Activated CD8-positive, alpha-beta memory T cell treated with anti-CD3 and anti-CD28 coated beads, Interleukin-2, amount 50 U/mL, for 1 hour (primary cell): ENCODE data around the gene FLT3.
"Not testable (repeated sequence)": the region's sequence is repeated elsewhere in the genome, so short reads cannot be mapped to it uniquely, and the experiment has no call there.

Experiments used
- DNase-seq: peaks from one replicate; pipeline ENCODE4 v3.0.0-alpha.2; 2020; ENCODE audit errors: extremely low read depth

Gene FLT3

DNA sequence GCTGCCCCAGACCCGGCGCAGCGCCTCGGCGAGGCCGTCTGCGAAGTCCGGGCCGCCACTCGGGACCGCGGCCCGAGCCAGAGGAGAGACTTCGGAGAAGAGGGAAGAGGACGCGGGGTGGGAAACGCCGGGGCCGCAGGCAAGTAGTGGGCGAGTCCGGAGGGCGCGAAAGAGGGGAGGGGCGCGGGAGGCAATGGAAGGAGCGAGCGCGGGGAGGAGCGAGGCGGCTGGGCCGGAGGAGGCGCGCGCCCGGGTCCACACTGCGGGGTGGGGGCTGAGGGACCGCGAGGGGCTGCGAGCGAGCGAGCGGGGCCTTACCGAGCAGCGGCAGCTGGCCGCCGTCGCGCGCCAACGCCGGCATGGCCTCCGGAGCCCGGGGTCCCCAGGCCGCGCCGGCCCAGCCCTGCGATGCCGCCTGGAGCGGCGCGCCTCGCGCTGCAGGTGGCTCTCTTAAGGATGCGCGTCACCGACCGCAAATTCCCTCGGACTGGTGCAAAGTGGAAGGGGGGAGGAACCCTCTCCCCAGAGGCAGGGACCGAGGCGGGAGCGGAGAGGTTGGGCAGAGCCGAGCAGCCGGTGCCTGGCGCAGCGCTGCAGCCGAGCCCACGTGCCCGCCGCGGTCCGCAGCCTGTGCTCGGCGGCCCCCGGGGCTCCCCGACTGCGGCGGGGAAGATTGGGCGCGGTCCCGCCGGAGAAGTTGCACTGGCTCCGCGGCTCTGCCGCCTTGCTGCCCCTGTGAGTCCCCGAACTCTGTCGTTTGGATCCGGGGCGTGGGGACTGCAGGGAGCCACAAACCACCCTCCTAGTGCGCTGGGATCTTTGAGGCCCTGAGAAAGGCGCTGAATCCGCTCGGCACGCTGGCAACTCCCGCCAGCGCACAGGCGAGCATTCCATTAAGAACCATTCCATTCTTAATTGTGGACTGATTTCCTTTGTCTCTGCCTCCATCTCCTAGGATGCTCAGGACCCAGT lies at the start of gene FLT3:
FLT3 (minus strand) TSS at position 427 of the 972 bp plus-strand sequence; CDS start at position 361, 66 bp downstream.
- DNase-seq: no peak

DNA sequence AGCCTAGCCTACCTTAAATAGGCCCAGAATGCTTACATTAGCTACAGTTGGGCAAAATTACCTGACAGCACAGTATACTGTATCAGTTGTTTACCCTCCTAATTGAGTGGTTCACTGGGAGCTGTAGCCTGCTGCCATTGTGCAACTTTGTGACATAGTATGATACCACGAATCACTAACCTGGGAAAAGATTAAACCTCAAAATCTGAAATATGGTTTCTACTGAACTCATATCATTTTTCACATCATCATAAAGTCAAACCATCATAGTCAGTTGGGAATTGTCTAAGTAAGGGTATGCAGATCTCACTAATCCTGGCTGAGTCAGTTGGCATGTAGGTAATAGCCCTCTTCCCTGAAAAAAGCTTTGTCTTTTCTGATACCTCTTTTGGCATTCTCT lies 47.1 kb upstream of the FLT3 start:
- DNase-seq: no peak

DNA sequence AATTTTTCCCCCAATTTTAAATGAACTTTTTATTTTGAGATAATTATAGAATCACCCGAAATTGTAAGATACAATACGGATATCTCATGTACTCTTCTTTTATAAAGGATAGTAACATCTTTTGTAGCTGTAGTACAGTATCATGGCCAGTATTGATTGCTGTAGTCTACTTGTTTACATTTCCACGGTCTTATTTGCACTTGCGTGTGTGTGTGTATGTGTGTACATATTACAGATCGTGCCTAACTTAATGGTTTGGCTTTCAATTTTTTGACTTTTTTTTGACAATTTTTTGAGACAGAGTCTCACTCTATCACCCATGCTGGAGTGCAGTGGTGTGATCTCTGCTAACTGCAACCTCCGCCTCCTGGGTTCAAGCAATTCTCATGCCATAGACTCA lies 44.7 kb upstream of the FLT3 start:
- no peak for DNase-seq

DNA sequence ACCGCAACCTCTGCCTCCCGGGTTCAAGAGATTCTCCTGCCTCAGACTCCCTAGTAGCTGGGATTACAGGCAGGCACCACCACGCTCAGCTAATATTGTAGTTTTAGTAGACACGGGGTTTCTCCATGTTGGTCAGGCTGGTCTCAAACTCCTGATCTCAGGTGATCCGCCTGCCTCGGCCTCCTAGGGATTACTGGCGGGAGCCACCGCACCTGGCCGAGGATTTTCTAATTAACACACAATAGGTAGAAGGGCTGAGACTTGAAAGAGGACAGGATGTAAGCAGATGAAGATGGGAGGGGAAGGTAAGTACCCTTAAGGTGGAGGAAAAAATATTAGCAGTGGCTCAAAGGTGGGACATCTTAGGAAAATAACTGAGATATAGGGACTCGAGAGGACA lies 41.2 kb upstream of the FLT3 start:
- DNase-seq: not testable (repeated sequence)

DNA sequence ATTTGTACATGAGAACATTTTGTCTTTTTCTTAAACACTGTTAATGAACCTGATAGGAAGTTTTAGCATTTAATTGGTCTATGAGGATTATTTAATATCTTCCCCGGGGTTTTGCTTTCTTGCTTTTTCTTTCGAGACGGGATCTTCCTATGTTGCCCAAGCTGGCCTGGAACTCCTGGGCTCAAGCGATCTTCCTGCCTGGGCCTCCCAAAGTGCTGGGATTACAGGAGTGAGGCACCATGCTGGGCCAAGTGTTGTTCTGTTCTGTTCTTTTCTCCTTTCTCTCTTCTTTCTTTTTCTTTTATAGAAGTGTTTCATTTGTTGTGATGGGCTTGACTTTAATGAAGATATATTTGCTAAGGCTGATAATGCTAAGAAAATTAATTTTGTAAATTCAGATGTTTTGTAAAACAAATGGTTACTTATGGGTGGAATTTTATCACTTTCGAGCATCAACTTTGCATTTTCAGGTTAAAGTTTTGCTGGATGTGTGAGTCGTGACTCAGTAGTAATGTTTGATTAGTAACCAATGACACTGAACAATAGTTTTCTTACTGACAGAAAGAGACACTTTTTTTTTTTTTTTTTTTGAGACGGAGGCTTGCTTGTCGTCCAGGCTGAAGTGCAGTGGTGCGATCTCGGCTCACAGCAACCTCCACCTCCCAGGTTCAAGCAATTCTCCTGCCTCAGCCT lies 40.2 kb upstream of the FLT3 start:
- no peak for DNase-seq

DNA sequence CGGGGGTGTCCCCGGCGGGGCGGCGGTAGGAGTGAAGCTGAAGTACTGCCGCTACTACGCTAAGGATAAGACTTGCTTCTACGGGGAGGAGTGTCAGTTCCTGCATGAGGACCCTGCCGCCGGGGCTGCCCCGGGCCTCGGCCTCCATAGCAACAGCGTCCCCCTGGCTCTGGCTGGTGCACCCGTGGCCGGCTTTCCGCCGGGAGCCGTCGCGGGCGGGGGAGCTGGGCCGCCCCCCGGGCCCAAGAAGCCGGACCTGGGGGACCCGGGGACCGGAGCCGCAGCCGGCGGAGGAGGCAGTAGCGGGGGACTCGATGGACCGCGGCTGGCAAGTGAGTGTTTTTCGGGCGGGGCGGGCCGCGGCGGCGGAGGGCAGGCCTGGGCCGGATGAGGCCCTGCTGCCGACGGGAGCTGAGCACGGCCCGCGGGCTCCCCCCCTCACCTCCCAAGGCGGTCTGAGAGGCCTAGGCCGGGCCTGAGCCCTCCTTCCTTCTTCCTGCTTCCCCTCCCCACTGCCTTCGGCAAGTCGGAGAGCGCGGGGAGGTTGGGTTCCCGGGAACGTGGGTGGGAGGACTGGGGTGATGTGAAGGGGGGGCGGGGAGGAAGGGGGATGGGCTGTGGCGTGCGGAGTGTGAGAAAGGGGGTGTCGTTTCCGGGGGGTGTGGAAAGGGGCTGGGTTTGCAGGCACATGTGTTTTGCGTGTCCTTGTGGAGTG lies 38.5 kb upstream of the FLT3 start:
- DNase-seq: peak; percentile 75

DNA sequence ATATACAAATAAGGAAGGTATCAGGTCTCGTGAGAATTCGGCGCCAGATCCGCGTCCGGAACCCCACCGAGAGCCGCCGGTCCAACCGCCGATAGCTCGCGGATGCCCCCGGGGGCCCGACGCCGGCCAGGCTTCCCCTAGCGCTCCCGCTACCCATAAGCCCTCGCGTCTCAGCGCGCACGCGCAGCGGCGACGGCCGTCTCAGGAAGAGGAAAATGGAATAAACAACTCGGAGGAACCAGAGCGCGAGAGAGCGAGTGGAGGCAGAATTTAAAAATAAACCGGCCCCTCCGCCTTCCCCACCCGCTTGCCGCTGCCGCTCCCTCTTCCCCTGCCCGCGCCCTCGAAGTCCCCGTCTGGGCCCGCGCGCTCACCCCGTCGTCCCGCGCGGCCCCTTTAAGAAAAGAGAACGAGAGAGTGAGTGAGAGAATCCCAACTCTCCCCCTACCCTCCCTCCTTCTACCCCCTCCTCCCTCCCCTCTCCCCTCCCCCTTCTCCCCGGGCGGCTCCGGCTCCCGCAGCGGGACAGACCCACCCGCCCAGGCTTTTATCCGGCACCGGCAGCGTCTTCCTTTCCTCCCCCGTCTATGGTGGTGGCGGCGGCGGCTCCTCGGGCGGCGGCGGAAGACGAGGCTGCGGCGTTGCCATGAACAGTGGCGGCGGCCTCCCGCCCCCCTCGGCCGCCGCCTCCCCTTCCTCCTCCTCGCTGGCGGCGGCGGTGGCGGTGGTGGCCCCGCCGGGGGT lies 37.8 kb upstream of the FLT3 start, which contains the start of gene PAN3:
PAN3 (plus strand) TSS at position 534 of the 744 bp plus-strand sequence; CDS start at position 647, 113 bp downstream.
- peak; percentile 73 for DNase-seq

DNA sequence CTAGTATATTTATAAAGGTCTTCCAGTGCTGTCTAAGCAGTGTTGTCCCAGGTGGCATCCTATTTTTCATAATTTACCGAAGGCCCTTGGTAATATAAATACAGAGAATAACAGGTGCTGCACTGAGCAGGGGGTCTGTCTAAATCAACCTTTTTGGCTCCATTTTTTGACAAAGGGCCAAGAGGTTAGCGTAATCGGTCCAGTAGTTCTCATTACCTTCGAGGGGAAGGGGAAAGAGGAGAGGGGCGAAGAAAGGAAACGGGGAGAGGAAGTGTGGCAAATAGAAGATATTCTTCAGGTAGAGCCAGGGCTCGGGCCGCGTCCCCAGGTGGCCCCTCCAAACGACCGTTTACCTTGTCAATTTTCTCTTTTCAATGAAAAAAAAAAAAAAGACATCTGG lies 37.2 kb upstream of the FLT3 start:
- DNase-seq: no peak

DNA sequence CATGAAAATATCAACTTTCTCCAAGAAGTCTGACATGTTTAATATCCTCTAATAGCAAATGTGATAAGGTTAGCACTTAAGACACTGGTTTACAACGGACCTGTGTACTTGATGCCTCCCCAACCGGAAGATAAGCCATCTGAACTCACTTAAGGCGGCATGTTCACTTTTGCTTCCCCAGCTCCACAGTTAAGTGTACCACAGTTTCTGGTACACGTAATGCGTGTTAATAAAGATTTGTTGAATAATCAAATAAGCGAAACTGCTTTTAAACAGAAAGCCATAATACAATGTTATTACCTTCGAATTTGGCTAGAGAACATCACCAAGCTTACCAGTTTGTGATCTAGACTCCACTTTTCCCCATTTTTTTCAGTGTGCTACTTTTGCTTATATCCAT lies 36.5 kb upstream of the FLT3 start:
- no peak for DNase-seq

DNA sequence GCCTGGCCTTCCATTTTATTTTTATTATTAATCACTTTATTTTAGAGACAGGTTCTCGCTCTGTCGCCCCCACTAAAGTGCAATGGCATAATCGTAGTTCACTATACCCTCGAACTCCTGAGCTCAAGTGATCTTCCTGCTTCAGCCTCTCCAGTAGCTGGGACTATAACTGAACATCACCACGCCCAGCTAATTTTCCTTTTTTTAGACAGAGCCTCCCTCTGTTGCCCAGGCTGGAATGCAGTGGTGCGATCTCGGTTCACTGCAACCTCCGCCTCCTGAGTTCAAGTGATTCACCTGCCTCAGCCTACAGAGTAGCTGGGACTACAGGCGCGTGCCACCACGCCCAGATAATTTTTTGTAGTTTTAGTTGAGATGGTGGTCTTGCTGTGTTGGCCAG lies 31.3 kb upstream of the FLT3 start:
- DNase-seq: no peak

DNA sequence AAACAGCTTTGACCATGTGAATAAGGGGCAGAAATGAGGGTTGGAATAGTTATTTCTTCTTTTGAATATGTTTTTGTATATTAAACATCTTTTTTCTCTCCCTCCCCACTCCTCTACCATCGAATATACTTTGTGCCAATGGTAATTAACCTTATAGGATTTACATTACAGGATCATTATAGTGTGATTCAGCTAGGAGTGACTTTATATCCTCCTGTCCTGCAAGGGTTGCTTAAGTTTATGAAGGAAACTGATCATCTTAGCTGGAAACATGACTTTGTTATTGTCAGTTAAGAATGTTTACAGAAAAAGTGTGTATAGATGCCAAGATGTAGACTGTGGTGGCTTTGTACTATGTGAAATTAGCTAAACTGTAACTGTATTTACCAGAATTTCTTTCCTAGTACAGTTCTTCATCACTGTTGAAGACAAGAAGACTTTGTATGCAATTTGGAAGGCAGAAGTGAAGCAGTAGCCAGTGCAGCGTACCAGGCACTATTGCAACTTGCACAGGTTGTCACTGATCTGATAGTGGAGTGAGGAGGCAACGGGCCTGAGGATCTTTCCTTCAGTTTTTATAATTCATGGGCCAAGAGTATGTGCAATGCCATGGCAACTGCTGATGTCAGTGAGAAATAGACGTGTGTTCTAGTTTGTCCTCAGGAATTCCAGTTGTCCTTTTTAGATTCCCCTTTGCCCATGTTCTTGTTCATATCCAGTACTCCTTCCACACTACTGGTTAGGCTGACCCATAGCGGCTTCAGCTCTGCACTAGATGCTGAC lies 29.7 kb upstream of the FLT3 start:
- DNase-seq: no peak

DNA sequence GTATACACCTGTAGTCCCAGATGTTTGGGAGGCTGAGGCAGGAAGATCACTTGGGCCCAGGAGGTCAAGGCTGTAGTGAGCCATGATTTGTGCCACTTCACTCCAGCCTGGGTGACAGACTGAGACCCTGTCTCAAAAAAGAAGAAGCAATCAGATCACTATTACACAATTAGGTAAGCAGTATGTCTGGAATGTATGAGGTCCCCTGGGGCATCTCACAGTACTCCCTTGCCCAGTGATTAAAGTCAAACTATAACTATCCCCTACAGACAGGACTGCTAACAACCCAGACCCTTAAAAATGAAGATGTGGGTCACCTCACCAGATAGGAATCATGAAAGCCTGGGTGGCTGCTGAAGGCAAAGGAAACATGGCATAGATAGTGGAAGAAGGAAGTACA lies 28.6 kb upstream of the FLT3 start:
- no peak for DNase-seq

DNA sequence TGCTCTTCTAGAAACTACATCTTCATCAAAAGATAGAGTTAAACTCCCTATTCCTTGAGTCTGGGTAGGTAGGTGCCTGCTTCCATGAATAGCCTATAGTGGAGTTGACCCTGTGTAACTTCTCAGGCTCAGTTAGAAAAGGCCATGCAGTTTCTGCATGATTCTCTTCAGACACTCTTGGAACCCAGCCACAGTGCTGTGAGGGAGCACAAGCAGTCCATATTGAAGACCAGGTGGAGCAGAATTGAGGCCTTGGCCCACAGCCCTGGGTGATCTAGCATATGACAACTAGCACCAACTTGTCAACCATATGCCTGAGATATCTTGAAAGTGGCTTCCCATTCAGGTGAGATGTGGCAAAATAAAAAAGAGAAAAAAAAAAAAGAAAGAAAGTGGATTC lies 27.7 kb upstream of the FLT3 start:
- DNase-seq: no peak

DNA sequence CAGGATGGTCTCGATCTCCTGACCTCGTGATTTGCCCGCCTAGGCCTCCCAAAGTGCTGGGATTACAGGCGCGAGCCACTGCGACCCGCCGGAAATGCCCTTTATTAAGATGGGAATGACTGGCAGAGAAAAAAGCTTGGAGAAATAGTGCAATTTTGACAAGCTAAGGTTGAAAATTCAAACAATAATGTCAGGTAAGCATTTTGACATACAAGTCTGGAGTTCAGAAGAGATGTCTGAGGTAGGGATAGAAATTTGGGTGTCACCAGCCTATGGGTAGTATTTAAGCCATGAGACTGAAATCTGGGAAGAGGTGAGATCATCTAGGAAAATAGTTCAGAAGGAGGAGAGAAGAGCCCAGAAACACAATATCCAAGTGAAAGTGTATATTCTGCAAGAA lies 20.8 kb upstream of the FLT3 start:
- DNase-seq: no peak

DNA sequence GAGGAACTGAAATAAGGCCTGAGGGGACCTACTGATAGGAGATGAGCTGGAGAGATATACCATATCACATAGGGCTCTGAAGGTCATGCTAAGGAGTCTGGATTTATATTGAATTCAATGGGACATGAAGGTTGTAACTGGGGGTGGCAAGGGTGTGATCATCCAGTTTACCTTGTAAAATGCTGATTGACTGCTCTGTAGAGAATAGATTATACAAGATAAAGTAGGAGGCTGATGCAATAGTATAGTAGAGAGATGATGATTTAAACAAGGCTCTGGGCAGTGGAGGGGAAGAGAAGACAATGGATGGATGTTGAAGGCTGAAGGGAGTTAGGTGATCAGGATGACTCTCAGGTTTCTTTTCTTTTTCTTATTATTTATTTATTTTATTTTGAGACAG lies 19.9 kb upstream of the FLT3 start:
- no peak for DNase-seq

DNA sequence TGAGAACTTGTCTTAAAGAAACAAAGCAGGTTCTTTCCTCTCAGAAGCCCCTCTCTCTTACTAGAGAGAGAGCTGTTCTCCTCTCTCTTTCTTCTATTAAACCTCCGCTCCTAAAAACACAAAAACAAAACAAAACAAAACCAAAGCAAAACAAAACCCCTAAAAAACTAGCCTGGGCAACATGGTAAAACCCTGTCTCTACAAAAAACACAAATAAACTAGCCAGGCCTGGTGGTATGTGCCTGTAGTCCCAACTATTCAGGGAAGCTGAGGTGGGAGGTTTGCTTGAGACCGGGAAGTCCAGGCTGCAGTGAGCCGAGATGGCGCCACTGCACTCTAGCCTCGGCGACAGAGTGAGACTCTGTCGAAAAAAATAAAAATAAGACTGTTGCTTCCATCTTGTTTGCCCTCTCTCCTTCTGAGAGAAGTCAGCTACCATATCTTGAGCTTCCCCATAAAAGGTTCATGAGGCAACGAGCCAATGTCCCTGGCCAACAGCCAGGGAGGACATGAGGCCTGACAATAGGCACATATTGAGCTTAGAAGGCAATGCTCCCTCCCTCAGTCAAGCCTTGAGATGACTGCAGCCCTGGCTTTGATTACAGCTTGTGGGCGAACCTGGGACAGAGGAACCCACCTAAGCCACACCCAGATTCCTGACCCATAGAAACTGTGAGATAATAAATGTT lies 17.5 kb upstream of the FLT3 start:
- no peak for DNase-seq

DNA sequence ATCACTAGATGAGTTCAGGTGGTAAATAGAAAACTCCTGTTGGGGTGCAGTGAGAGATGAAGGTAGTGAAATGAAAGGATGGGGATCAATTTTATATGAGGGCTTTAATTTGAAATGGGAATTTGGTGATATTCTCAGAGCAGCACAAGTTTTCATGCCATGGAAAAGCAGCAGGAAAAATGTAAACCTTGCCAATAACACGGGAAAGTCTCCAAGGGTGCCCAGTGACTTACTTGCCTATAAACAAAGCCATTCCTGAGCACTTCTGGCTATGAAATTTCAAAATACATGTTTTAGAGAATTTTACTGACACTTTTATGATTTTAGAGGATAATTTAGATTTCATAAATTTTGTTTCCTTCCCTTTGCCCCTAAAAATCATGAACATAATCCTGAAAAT lies 16.4 kb upstream of the FLT3 start:
- no peak for DNase-seq

DNA sequence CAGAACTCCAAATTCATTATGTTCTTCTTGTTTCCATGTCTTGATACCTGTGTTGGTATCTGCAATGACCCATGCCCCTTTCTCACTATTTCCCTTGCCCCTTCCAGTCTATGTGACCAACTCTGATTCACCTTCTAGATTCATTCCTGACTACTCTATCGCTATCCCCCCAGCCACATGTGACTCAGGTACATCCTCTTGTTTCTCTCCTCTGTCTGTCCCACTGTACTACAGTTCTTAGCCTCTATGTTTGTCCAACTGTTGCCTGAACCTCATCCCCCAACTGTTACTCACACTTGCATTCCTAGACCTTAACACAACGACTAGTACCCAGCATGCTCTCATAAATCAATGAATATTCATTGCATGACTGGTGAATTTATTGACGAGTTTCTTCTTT lies 10.0 kb upstream of the FLT3 start:
- DNase-seq: no peak

DNA sequence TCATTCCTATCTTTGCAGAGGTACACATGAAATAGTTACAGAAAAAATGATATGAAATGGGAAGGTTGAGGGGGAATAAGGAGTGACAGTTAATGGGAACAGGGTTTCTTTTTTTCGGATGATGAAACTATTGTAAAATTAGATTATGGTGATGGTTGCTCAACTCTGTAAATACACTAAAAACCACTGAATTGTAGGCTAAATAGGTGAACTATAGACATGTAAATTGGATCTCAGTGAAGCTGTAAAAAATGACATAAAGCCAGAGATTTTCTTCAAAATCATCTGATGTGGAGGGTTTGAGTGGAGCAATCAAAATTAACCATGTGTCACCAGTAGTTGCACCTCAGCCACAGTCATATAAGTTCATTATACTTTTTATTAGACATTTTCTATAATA lies 6.6 kb upstream of the FLT3 start:
- DNase-seq: no peak

DNA sequence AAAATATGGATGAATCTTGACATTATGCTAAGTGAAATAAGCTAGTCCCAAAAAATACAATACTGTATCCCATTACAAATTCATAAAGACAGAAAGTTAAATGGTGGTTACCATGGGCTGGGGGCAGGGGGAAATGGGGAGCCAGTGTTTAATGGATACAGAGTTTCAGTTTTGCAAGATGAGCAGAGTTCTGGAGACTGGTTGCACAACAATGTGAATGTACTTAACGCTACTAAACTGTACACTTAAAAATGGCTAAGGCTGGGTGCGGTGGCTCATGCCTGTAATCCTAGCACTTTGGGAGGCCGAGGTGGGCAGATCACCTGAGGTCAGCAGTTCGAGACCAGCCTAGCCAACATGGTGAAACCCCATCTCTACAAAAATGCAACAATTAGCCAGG lies 1.5 kb upstream of the FLT3 start:
- not testable (repeated sequence) for DNase-seq
